ENCODE data around the gene MRPL16. TPM values are rescaled to one million over a fixed set of nuclear protein-coding genes. Genes with fewer than 3 reads are reported as not detected.

MRPL16 gene
- total RNA-seq, 1 donor from 2014 or later: 42.0 TPM

DNA sequence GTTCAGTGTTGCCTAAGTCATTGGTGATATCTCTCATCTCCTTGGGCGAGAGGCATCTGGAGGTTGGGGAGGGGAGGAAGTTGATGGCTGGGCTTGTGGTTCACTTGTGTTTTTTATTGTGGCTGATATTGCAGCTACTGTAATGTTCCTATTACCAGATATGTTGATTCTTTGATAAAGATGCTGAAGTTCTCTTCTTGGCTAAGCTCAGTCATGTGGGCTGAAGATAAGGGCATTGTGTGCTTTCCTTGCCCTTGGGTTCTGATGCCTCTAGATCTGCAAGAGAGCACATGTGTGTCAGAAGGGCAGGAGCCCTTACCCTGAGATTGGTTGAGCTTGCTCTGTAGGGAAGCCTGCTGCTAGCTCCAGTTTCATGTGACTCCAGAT, 43.4 kb downstream of the MRPL16 start:
- Mint-ChIP-seq H3K9me3 (ENCODE audit: unreplicated experiment) (no peaks in the 10 kb centered on the region), H3K4me3 (ENCODE audit: unreplicated experiment) (no peak overlapping the region), H3K27me3 (ENCODE audit: unreplicated experiment) (no peaks in the 10 kb centered on the region), H3K36me3 (ENCODE audit: unreplicated experiment) (no peaks in the 10 kb centered on the region), H3K27ac (ENCODE audit: unreplicated experiment) (no peak overlapping the region), H3K4me1 (ENCODE audit: unreplicated experiment) (peaks cover 4% of the 10 kb centered on the region)
- TF ChIP-seq, protein P1, sequence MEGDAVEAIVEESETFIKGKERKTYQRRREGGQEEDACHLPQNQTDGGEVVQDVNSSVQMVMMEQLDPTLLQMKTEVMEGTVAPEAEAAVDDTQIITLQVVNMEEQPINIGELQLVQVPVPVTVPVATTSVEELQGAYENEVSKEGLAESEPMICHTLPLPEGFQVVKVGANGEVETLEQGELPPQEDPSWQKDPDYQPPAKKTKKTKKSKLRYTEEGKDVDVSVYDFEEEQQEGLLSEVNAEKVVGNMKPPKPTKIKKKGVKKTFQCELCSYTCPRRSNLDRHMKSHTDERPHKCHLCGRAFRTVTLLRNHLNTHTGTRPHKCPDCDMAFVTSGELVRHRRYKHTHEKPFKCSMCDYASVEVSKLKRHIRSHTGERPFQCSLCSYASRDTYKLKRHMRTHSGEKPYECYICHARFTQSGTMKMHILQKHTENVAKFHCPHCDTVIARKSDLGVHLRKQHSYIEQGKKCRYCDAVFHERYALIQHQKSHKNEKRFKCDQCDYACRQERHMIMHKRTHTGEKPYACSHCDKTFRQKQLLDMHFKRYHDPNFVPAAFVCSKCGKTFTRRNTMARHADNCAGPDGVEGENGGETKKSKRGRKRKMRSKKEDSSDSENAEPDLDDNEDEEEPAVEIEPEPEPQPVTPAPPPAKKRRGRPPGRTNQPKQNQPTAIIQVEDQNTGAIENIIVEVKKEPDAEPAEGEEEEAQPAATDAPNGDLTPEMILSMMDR (IDR thresholded peaks at IDR 0.05): no peak
- DNase-seq (ENCODE audit: extremely low spot score, unreplicated experiment): no peak

DNA sequence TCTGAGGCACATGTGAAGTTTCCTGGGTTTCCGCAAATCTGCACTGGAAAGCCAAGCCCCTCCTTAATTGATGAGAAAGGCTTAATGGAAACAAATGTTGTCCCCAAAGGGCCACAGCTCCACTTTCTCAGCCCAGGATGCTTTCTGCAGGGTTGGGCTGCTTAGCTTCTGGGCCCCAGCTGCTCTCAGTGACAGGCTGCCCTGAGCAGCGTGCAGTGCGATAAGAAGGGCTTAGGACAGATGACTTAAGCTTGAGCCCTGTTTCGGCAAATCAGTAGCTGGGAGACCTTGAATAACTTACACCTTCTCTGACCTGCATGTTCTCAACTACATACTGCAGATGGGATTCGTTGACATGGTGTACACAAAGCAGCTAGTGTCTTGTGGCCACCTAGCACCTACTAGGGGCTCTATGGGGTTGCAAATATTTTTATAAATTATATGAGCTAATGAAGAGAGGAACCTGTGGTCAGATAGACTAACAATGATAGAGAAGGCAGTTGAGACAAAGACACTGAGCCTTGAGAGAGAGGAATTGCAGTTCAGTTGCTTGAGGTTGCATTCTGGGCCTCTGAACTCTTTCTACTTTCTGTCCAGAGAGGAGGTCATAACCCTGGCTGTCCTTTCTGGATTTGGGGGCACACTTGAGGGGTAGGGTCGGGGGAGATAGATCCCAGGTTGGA, 43.9 kb downstream of the MRPL16 start:
- H3K4me3 Mint-ChIP-seq (ENCODE audit: unreplicated experiment): no peak overlapping the region
- no peaks in the 10 kb centered on the region for H3K36me3 Mint-ChIP-seq (ENCODE audit: unreplicated experiment)
- no peaks in the 10 kb centered on the region for H3K9me3 Mint-ChIP-seq (ENCODE audit: unreplicated experiment)
- no peak overlapping the region for H3K27ac Mint-ChIP-seq (ENCODE audit: unreplicated experiment)
- H3K27me3 Mint-ChIP-seq (ENCODE audit: unreplicated experiment): no peaks in the 10 kb centered on the region
- no peak for DNase-seq (ENCODE audit: extremely low spot score, unreplicated experiment)
- H3K4me1 Mint-ChIP-seq (ENCODE audit: unreplicated experiment): peaks cover 4% of the 10 kb centered on the region
- TF ChIP-seq, protein P1 (IDR thresholded peaks at IDR 0.05): no peak

DNA sequence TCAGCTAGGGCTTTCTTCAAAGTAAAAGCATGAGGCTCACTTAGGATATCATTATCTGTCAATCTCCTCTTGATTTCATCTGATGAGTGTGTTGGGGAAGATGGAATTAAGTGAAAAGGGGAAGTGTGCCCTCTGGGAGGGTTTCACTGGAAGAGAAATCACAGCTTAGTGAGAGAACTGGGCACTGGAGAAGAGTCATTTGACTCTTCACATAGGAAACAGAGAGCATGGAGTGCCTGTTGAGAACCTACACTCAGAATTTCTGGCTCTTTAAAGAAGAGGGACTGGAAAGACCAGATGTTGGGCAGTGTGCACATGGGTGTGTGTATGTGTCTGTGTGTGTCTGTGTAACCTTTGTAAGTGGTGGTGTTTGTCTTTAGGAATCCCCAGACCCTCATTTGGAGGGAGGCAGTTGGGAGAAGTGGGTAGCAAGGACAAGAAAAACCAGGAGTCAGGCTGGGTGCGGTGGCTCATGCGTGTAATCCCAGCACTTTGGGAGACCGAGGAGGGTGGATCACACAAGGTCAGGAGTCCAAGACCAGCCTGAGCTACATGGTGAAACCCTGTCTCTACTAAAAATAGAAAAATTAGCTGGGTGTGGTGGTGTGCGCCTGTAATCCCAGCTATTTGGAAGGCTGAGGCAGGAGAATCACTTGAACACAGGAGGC, 45.4 kb downstream of the MRPL16 start:
- DNase-seq (ENCODE audit: extremely low spot score, unreplicated experiment): no peak
- Mint-ChIP-seq H3K4me3 (ENCODE audit: unreplicated experiment) (no peak overlapping the region), H3K27me3 (ENCODE audit: unreplicated experiment) (no peaks in the 10 kb centered on the region), H3K36me3 (ENCODE audit: unreplicated experiment) (no peaks in the 10 kb centered on the region), H3K27ac (ENCODE audit: unreplicated experiment) (no peak overlapping the region), H3K9me3 (ENCODE audit: unreplicated experiment) (no peaks in the 10 kb centered on the region), H3K4me1 (ENCODE audit: unreplicated experiment) (peaks cover 4% of the 10 kb centered on the region)
- TF ChIP-seq, protein P1 (IDR thresholded peaks at IDR 0.05): no peak

DNA sequence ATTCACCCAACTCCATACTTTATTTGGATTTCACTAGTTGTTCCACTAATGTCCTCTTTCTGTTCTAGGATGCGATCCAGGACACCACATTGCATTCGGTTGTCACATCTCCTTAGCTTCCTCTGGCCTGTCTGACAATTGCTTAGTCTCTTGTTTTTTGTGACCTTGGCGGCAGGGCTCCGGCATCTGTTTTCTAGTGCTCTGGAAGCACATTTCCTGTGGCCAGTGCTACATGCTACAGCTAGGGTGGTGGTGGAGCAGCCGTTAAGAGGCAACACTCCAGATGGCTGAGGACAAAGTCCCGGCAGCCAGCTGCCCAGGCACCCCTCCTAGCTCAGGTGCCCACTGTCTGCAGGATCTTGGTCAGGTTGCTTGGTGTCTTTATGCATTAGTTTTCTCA, 48.6 kb downstream of the MRPL16 start:
- Mint-ChIP-seq H3K36me3 (ENCODE audit: unreplicated experiment) (peaks cover 3% of the 10 kb centered on the region), H3K27ac (ENCODE audit: unreplicated experiment) (no peak overlapping the region), H3K4me1 (ENCODE audit: unreplicated experiment) (peaks cover 10% of the 10 kb centered on the region)

DNA sequence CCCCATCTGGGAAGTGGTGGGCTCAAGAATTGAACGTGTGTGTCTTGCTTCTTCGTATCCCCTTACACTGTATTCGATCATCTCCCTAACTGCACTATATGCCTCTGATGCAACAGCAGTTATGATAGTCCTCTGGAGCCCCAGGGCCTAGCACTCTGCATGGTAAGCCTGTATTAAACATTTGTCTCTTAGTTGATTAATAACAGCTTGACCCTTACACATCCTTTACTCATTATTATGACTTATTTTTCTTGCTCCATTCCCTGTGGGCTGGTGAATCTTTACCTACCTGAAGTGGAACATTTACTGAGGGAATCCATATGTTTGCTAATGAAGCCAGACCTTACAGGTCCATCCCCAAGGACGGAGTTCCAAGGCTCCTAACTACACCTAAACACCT, 49.8 kb downstream of the MRPL16 start:
- H3K4me1 Mint-ChIP-seq (ENCODE audit: unreplicated experiment): peaks cover 22% of the 10 kb centered on the region
- DNase-seq (ENCODE audit: extremely low spot score, unreplicated experiment): no peak
- H3K4me3 Mint-ChIP-seq (ENCODE audit: unreplicated experiment): no peak overlapping the region
- no peaks in the 10 kb centered on the region for H3K9me3 Mint-ChIP-seq (ENCODE audit: unreplicated experiment)
- no peaks in the 10 kb centered on the region for H3K27me3 Mint-ChIP-seq (ENCODE audit: unreplicated experiment)
- H3K36me3 Mint-ChIP-seq (ENCODE audit: unreplicated experiment): peaks cover 3% of the 10 kb centered on the region
- no peak overlapping the region for H3K27ac Mint-ChIP-seq (ENCODE audit: unreplicated experiment)
- TF ChIP-seq, protein P1 (IDR thresholded peaks at IDR 0.05): no peak

More for the DNA sequence above, 48.6 kb downstream of the MRPL16 start:
- Mint-ChIP-seq H3K9me3 (ENCODE audit: unreplicated experiment) (no peaks in the 10 kb centered on the region), H3K27me3 (ENCODE audit: unreplicated experiment) (no peaks in the 10 kb centered on the region), H3K4me3 (ENCODE audit: unreplicated experiment) (no peak overlapping the region)
- no peak for DNase-seq (ENCODE audit: extremely low spot score, unreplicated experiment)
- TF ChIP-seq, protein P1 (IDR thresholded peaks at IDR 0.05): no peak

Measured in osteocyte (in vitro differentiated cells).